Activated CD8-positive, alpha-beta memory T cell treated with anti-CD3 and anti-CD28 coated beads, Interleukin-2, amount 50 U/mL, for 4 hours (primary cell): ENCODE data around the gene PRPF18.

Source experiments
- DNase-seq: peaks from one replicate; pipeline ENCODE4 v3.0.0-alpha.2; 2020

The PRPF18 gene

DNA sequence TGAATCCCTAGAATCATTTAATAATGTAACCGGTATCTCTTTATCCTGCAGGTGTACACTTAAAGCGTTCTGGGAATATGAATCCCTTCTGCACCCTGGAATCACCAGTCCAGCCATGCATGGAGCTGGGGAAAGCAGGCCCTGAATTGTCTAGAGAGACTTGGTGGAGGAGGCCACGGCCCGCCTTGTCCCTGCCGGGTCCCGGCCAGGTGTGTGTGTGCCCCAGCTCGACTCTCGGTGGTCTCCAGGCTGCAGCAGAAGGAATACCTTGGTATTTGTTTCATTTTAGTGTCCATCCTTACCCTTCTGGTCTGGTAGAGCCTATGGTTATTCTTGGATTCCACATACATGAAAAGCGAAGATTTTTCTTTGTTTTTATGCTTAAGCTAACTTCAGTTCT is 58.1 kb downstream of the PRPF18 start:
- no peak for DNase-seq

DNA sequence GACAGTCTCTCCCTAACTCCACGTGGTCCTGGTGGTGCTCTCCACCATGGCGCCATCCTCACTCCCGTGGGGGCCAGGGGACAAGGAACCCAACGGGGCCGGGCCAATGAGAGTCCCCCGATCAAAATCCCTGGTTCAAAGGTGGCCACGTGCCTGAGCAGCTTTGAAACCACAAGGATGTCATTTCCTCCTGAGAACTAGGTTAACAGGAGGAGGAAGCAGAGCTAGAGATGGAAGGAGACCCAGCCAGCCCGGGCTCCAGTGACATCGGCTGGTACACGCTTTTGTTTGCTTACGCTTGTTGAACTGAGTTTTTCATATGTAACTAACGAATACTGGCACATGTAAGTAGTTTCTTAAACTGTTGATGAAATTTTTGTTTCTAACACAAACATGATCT is 61.7 kb downstream of the PRPF18 start:
- no peak for DNase-seq

DNA sequence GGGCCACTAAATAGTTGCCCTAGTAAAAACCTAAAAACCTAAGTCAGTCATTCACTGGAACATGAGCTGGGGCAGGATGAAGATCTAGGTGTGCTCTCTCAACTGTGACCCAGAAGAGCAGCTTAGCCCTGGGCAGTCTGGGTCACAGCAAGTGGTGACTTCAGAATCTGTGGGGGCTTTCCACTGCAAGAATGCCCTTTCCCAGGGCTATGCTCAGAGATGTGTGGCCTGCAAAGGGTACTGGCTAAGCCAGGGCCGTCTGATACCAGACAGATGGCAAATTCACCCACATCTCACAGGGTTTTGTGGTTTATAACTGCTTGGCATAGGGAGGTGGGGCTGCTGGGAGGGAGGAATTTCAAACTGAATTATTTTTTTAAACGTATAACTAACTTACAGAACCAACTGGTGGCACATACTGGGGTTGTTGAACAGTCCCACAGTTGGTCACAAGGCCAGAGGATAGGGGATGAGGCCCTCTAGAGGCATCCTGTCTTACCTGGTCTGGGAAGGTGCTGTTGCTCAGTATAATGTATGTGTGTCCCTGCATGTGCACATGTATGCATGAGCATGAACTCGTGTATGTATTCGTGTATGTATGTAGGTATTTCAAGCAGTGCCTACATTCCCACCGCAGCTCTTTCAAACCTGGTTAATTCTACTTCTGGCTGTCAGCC is 63.2 kb downstream of the PRPF18 start:
- DNase-seq = no peak

DNA sequence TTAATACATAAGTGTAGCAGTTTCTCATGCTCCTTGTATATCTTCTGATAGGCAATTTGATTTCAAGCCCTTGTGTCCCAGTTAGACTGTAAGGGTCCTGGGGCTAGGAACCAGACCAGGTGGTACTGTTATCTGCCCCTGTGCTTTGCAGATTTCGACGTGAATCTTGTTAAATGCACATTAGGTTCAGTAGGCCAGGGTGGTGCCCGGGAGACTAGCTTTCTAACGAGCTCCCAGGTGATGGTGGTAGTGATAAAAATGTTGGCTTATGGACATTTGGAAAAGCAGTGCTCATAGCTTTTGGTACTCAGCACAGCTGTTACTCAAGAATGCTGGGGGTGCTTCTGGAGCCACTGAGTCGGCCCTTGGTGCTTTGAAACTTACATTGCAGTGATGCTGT is 64.2 kb downstream of the PRPF18 start:
- no peak for DNase-seq

DNA sequence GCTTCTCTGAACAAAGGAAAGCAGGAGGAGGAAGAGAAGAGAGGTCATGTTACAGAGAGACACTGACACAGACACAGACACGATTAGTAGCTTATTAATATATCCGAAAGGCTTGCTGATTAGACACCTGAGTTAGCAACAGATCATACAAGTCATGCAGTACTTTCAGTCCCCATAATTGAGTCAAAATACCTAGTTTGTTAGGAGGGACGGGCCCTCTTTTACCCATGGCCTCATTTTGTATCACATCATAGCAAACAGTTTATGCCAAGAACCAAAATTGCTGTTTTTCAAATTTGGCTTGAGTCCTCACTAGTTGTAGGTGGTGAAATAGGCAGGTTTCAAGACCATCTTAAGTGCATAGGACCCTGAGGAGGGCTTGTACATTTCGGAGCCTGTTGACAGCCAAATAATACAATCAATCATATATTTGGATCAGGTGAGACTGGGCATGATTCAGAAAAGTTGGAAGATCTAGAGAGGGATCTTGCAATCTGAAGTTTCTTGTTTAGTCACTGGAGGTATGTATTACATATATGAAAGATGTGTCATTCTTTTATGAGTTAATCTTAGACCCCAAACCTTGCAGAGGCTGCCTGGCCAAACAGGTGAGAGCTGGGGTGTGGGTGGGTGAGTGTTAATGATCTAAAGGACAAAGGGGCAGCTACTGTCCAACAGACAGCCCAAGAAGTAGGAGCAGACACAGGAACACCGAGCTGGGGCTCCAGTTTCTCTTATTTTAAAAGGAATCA is 65.4 kb downstream of the PRPF18 start:
- no peak for DNase-seq

DNA sequence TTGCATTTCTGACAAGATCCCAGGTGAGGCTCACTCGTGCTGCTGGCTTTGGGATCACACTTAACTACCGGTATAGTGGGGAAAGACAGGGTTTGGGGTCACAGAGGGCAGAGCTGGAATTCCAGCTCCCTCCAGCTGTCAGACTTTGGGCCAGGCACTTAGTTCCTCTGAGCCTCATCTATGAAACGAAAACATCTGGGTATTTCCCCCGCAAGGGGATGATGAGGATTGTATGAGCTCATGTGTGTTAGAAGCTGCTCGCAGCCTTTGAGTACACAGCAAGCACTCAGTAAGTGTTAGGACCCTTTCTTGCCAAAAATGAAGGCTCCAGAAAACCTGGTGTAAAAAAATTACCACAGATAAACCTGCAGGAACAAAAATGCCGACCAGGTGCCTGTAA is 66.1 kb downstream of the PRPF18 start:
- no peak for DNase-seq

DNA sequence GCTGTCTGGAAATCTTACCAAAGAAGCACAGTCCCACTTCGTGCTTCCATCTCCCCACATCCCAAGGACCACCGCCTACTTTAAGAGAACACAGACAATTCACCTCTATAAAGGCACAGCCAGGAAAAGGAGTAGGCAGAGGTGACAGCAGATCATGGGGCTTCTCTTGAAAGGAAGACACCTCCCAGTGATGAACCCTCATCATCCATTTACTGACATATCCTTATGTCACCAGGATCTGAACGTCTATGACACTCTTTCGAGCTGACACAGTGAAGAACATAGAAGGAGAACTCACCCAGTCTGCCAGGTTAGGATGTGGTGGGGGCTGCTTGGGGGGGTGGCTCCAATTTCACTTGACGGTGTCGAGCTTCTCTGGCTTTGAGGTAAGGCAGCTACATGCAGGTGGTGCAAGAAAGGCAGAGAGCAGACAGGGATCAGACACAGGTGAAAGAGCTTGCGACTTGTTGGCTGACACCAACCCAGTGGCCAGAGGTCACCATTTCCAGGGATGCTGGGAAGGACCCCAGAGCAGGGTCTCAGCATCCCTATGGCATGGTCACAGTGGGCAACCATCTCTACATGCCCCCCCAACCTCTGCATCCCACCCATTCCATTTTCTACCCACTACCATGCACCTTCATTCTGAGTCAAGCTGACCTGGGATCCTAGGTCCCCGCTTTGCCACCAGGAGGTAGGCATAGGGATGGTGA is 67.5 kb downstream of the PRPF18 start:
- no peak for DNase-seq

DNA sequence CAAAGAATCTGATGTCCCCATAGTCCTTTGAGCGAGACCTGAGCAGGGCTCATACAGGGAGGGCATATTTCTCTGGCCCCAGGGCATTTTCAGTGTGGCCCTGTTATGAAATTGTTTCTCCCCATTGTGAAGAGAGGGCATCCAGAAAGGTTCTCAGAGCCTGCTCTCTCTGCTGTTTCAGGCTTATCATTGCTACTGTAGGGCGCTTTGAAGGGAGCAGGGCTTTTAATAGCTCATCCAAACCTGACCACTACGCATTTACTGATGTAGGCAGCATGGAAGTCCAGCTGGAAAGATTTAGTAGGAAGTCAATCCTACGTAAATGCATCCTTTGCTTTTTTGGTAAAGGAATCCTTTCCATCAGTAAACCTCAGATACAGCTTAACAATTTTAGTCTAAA is 68.1 kb downstream of the PRPF18 start:
- DNase-seq = no peak

DNA sequence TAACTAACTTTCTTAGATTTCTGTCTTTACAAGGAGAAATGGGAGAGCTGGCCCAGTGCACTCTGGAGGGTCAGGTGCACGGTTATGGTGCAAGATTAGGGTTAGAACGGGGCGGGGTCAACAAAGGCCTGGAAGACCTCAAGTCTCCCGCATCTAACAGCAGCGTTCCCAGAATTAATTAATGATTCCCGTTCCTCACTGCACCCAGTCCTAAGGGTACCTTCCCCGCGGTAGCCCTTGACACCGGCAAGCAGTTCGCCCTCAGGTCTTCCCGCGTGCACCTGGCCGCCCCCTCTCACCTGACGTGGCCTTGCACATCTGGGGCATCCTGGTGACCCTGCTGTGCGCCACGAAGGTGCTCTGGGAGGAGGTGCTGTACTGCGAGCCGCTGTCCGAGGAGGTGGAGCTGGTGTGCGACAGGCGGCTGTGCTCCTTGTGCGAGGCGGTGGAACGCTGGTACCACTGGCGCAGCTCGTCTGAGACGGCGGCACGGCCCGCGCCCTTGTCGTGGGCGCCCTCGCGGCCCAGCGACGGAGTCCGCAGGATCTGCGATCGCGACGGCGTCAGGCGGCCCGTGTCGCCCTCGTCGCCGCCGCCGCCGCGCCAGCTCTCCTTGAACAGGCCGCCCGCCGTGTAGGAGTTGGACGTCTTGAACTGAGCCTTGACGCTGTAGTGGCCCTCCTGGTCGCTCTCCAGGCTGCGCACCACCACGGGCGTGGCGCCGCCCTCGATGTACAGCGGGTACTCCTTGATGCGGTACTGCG is 69.8 kb downstream of the PRPF18 start:
- DNase-seq = no peak

DNA sequence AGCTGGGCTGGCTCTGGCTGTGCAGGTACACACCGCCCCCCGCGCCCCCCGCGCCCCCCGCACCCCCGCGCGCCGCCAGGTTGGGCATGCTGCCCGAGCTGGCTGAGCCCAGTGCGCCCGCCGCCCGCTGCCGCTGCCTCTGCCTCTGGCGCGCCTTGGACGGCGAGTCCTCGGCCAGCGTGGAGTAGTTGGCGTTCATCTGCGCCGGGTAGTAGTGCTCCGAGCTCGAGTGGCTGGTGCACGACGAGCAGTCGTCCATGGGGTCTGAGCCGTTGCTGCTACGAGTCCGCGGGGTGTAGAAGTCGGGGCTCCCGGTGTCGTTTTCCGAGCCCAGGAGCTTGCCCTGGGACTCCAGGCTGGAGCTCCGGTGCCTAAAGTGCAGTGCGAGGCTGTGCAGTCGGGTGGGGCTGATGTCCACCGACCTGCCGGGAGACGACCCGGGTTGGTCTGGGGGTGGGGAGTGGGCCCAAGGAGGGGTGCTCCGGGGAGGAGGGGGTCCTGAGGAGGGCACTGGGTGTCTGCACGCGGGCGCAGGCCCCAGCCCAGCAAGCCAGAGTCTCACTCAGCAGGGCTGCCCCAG is 70.4 kb downstream of the PRPF18 start:
- no peak for DNase-seq

DNA sequence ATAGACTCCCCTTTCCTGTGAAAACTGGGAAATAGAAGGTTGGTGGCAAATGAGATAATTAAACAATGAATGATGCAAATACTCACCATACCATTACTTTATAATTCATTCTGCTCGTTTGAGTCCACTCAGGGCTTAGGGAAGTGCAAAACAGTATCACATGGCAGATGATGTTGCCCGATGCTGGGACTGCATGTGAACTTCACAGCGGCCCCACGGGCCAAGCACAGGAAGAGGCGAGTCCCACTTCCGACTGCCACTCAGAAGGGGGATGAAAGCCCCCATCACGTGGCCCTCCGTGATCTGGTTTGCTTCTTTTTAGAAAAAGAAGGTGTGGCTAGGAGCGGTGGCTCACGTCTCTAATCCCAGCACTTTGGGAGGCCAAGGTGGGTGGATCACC is 71.5 kb downstream of the PRPF18 start:
- no peak for DNase-seq

DNA sequence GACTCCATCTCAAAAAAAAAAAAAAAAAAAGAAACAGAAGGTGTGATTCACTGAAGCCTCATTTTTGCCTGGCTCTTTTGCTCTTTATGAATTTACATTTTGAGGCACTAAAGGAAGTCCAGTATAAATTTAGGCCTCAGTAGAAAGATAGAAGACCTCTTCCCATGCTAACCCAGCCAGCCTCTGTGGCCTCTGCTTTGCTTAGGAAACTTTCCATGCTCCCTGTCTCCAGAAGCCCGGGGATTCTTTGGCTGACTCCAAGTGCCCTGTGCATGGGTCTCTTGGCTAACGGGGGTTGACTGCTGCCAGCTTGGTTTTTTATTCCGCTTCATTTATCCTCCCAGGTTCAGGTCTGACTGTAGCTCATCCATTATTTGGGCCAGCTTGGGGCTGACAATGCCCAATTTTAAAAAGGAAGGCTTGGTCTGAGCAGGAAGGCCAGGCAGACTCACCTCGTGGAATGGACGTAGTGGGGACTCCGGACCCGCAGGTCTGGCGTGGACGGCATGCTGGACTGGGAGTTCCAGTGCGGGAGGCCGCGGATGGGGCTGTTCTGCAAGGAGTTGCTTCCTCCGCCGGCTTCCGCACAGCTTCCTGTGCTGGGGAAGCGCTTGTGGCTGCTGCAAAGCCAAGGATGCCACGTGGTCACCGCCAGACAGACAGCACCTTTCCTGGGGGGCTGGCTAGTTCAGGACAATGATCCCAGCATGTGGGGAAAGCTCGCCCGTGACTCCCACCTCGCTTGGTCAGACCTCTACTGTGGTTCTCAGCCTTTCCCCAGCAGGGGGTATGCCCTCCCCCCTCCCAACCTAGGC is 72.3 kb downstream of the PRPF18 start:
- DNase-seq = no peak

DNA sequence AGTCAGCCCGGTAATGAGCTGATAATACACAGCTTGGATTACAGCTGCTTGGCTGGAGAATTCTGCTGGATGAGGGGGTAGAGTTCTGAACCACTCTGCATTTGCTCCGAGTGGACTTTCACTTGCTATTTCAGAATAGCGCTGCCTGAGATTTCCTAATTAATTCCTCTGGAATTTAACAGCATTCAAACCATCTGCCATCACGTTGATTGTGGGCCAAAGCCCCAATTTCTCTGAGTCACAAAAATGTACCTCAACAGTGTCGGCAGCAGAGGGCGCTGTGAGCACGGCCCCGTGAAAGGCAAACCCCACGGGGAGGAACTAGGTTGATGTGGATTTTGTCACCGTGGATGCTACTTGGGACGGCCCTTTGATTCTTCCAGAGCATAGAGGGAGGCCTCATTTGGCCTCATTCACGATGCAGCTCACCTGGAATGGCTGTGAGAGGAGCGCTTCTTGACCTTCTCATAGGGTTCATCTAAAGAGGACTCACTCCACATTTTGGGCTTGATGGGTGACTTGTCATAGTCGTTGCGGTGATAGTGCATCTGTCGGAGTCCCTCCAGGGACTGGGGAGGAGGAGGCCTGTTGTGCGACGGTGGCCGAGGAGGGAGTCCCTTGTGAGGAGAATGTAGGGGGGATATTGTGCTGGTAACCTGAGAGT is 73.3 kb downstream of the PRPF18 start:
- peak; percentile 72 for DNase-seq

DNA sequence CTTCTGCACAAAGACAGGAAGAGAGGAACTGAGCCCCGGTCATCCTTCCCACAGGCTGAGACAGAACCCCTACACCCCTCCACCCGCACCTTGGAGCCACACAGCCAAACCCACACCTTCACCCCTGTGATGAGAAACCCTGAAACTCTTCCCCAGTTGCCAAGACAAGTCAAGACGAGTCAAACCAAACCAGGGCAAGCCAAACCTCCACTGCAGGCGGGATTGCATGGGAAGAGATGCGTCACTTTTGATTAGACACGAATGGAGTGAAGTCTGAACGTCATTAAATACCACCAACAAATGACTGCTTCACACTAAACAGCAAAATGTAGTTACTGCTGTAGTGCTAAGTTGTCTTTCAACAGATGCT is 73.8 kb downstream of the PRPF18 start:
- DNase-seq = no peak

DNA sequence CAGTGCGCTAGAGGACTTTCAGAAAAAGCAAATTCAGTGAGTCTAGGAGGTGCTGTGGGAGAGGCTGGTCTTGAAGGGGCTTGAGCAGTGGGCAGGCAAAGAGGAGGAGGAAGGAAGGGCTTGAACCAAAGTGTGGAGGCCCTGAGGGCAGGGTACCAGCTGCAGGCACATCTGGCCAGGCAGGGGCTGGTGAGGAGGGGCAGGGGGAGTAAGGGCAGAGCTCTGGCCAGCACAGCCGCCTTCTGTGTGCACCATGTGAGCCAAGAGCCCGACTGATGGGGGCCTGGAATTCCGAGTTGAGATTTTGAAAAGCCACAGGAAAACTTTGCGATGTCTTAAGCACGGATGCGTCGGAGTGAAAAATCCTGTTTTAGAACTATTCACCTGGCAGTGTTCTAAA is 74.5 kb downstream of the PRPF18 start:
- no peak for DNase-seq

DNA sequence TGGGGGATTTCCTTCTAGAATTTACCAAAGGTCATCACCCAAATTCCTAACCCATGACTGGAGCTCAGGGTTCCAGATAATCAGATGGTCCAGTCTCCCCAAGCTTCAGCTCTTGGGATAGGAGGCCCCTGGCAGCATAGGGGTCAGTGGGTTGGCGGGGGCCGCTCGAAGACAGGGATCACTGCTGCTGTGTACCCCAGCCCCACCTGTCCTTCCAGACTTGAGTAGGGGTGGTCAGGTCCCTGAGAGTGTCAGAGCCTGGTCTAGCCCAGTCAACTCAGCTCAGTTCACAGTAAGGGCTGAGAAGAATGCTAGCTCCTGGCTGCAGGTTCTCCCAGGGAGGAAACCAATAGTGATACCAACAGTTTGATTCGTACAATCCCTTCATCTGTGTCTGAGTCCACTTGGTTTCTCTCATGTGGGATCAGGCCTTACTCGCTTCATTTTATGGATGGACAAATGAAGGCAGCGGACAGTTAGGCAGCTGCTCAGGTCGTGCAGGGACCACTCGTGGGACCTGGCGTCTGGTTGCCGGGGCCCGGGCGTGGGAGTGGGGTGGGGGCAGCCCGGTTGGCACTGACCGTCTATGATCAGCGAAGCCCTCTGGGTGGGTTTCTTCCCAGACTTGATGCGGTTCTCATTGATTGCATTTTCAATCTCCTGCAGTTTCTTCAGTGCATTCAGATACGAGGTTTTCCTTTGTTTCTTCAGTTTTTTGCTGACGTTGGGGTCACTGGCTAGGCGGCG is 78.9 kb downstream of the PRPF18 start:
- no peak for DNase-seq

DNA sequence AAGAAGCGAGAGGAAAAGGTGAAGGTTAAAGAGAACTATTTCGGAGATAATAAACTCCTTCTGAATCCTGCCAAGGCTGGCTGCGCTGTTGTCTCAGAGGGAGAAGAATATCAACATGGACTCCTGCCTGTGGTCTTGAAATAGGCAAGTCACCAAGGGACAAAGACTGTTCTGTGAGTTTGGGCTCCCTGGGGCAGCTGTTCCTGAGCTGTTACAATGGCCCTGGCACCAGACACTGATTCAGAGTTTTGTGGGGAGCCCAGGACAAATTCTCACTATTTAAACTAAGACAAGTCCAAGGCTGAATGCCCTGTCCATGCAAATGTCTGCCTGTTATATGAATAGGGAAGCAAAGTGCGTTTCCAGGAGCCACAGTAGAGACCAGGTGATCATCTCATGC is 81.4 kb downstream of the PRPF18 start:
- no peak for DNase-seq

DNA sequence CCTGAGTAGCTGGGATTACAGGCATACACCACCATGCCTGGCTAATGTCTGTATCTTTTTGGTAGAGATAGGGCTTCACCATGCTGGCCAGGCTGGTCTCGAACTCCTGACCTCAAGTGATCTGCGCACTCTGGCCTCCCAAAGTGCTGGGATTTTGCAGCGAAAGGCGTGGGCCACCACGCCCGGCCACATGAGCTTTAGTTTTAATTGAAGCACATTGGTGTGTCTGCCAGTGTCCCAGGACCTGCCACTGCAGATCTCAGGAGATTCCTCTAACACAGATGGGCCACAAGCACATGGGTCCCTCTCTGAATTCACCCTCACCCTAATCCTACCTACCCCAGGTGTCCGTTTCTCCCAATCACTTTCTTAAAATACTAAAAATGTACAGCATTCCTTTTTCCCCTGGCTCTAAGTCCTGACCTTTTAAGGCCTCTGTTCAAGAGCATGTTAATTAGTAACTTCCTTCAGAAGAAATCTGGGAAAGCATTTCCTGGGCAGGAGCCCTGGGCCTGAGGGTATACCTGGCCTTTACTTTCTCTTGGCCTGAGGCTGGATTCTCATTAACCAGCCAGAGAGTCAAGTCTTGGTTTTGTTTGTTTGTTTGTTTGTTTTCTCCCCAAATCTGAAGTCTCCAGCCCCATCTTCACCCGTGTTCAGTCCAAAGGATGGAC is 82.6 kb downstream of the PRPF18 start:
- no peak for DNase-seq

DNA sequence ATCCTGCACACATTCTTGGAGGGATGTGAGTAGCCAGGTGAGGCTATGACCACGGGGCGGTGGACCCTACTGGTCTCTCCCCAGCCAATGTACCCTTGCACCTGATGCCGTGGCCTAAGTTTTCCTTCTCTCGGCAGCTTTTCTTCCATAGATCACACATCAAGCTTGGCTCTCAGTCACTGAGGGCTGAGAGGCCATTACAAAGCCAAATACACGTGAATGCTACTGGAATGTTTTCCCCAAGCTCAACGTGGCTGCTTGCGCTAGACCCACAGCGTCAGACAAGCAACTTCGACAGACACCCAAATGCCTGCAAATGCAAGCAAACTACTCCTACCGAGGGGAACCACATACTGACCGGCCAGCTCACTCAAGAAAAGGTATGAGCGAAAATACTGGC is 83.1 kb downstream of the PRPF18 start:
- DNase-seq = no peak

DNA sequence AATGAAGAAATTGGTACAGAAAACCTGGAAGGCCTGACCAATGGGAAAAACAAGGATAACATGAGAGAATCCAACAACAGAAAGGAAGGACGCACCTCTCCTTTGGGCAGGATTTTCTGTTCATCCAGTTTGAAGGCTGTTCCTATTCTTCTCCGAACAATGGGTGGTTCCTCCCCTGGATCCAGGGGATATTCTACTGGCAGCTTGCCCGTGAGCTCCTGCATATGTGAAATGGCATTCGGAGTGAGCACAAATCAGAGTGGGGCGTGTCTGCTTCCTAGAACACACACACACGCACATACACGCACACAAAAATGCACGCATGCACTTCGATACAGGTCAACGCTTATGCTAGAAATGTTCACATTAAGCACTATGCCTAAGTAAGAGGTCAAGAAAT is 83.5 kb downstream of the PRPF18 start:
- no peak for DNase-seq
